Measurements from ENCODE around the gene FOXC1.

The FOXC1 gene

DNA sequence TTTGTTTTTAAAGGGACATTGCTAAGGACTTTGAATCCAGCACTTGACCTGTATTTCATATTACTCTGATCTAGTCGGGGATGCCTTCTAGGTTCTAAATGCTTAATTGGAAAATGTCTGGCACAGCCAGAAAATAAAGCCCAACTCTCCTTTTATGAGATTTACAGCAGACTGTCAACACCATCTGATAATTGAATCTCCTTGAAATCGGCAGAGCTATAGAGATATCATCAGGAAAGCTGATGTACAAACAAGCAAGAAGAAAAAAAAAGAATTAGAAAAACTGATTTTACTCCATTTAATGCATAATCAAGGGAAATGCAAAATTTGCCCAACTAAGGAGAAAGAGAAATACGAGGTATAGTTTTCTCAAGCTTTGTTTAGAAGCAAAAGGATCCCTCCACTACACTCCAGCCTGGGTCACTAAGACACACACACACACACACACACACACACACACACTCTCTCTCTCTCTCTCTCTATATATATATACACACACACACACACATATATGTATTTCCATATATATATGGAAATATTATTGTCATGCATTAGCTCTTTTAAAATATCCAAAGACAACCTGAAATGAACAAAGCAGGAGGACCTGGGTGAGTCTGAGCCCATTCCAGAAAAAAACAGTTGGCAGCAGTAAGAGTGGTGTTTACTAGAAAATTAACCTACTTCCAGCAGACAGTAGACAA is 9.5 kb upstream of the FOXC1 start:
- DNase-seq: no peak

DNA sequence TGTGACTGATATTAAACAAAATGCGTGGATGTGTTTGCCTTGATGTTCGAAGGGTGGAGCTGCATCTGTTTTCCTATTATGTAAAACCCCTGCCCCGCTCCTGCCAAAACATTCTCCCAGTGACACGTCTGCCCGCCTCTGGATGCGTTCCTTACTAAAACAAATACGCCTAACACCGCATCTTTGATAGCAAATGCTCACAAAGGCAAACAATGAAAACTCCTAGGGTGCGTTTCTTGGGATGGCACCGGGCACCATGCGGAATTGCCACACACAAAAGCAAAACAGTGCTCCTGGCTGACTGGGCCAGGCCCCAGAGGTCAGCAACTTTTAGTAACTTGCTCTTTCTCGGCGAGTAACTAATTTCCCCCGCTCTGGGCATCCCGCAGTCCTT is 9.0 kb upstream of the FOXC1 start:
- no peak for DNase-seq

DNA sequence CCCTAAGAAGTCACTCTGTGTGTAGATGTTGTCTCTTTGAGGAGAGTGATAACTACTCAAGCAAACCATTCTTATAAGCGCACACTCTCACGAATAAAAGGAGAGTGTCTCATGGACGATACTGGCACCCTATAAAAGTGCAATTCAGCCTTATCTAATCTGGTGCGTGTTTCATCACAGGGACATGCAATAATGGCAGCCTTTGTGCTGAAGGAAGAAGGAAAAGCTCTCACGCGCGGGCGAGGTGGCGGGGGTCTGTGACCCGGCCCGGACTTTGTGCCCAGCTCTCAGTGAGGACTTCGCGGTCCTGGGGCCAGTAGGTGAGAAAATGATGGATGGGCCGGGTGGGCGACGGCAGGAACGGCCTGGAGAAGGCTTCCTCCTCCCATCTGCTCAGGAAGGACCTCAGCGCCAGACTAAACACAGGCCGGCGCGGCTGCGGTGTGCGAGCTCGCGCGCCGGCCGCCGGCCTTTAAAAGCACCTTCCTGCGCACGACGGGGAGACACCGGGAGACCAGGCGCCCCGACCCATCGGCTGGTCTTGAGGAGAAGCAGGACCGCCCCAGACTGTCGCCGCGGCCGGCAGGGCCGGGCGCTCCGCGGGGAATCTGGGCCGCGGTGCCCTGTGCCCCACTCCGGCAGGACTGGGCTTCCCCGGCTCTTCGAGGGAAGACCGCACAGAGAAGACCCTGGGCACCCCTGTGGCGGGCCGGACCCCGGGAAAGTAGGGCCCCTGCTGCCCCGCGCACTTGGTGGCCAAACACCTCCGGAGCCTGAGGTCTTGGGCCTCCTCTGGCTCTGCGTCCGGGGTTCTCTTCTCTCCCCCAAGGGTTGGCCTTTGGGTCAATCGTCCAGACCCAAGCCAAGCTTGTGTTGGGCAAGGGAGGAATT is 8.3 kb upstream of the FOXC1 start:
- DNase-seq: no peak

DNA sequence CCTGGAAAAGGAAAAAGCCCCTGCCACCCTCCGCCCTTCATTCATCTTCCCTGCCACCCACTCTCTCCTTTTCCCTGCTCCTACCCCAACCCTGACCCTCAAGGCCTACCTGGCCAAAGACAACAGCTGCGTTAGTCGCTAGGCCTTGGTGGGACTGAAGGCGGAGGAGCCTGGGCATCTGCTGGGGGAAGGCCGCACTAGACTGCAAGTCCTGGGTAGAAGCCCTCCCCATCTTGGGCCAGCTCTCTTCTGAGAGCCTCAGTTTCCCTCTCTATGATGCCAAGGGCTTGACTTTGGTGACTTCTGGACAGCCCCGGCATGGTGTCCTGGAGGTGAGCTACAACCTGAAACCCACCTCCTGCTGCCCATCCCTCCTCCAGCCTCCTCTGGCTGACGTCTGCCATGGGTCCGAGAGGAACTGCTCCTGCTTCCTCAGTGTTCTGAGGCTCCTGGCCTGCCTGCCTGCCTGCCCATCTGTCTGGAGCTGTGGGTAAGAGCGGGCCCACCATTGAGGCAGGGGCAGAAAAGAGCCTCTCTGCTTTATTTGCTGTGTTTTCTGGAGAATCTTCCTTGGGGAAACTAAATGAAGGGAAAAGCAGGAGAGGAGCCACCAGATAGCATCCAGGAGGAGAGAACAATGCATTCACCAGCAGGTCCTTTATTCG is 7.5 kb upstream of the FOXC1 start:
- no peak for DNase-seq

DNA sequence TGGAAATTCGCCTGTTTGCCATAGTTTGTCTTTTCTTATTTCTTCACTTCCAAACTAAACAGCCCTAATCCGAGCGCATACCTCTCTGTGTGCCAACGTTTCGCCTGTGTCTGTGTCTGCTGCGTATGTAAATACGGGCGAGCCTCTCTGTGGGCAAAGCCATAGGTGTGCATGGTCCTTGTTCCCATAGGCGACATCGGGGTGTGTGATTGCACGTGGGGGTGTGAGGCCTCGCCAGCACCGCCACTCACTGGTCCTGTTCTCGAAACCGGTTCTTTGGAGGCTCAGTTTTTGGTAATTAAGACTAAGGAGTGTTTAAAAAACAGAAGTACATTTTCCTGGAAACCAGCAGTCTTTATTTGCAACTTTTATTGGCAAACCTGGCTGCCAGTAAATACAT is 6.0 kb upstream of the FOXC1 start:
- DNase-seq: no peak

DNA sequence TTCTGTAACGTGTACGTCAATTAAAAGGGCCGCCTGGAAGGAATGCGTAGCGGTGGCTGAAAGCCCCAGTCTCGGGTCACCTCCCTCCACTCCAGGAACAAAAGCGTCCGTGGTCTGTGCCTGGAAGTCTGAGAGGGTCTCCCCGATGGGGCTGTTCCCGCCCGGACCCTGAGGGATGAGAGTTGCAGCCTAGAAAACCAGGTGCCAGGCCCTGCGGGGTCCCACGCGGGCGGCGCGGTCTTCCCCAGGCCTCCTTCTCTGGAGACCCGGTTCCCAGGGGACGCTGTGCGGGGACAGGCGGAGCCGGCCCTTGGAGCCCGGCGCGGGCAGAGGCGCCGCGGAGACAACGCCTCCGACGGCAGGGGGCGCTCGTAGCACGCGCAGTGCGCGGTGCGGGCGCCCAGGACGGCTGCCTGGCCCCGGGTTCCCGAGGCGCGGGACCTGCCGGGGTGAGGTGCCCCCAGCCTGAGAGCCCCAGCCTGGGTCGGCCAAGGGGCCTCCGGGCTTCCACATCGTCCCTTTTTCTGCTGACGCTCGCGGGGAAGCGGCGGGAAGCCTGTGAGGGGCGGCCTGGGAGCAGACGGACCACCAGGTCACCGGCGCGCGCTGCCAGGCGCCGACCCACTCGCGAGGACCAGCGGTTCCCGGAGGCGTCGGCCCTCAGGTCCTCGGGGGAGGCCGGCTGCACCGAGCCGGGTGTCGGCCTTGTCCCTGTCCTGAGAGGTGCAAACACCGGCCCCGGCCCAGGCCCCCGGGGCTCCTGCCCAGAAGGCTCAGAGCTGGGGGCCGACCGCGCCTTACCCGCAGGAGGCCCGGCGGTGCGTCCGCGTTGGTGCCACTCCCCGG is 5.3 kb upstream of the FOXC1 start:
- peak in 1 of 2 donors; percentile 48 for DNase-seq

DNA sequence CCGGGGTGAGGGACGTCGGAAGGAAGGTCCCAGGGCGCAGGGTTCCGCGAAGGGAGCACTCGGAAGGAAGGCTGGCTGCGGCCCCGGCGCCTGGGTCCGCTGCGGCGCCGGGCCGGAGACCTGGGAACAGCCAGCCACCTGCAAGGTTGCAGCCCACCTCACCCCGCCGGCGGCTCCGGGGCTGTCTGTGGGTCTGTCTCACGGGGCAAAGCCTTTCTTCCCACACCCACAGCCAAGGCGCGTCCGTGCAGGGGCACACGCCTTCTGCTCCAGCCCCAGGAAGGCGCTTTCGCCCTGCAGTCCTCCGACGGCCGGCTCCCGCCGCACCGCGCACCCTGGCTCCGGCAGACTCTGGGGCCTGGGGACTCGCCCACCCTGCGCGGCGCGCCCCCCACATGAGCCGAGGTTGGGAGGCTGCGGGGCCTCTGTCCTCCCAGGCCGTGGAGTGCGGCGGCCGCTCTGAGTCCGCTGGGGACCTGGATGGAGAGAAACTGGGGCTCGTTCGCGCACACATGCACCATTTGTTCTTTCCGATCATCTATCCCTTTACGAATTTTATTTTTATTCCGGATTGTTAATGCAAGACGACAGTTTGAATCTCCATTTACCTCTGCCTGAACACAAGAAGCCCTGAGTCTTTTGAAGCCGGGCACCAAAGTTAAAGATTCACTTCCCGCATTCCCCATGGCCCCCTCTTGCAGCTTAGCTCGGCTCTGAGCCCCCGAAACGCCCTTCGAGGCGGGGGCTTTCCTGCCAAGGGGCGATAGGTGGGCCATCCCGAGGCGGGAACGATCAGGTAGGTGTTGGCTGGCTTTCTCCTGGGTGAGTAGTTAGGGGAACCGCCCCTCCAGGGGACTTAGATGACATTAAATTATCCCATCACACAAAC is 4.5 kb upstream of the FOXC1 start:
- DNase-seq: no peak

DNA sequence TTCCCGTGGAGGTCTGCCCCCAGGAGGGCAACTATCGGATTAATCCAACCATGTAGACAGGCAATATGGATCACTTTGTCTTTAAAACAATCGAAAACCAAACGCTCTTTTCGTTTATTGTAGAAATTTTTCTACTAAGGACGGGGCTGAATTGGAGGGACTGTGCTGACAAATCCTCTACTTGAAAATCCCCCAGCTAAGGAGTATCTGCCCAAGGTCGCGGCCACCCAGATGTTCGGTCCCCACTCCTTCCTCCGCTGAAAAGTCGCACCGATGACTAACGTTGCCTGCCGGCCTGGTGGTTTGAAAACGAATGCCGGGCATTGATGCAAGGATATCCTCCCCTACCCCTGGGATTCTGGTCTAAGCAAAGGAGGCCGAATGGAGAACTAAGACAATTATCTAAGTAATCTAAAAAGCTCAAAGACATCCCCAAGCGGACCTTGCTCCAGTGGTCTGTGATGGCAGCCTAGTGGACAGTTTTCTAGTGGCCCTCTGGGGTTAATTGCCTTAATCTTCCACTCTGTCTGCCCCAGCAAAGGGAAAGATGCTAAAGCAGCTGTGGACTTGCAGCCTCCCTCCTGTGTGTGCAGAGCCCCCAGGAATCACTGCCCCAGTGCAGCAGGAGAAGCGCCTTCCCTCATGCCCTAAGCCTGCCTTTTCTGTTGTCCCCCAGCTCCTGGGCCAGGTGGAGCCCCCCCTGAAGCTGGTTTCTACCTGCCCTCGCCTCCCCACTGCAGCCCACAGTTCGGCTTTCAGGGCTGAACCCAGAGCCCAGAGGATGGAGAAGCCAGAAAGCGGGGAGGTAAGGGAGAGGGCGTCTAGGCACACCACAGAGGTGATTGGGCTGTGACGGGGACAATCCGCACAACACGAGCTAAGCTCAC is 3.6 kb upstream of the FOXC1 start:
- DNase-seq: no peak

DNA sequence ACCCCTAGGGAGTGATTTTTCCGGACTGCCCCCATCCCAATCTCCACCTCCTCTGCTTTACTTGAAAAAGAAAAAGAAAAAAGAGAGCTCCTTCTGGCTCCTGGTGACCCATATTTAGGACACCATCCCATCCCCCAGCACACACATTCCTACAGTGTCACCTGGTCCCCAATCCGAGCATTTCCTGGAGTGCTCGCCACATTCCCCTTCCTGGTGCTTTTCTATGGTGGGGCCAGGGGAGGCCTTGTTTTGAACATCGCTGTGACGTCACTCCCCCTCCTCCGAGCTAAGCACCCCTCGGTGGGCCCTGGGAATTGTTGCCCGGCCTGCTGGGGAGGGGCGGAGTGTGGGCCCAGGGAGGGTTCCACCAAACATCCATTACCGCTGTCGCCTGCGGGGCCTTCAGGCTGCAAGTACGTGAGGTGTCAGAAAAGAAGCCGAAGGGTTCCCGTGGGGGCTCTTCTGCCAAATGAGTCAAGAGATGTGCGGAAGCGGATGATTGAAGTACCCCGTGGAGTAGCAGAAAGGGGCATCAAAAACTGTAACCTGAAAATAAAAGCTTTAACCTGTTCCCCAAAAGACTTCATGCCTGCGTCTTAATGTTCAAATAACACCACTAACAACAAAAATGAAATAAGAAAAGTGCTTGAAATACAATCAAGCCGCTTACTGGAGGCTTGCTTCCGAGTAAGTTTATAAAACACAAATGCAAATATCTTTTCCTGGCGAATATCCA is 2.8 kb upstream of the FOXC1 start:
- DNase-seq: no peak

DNA sequence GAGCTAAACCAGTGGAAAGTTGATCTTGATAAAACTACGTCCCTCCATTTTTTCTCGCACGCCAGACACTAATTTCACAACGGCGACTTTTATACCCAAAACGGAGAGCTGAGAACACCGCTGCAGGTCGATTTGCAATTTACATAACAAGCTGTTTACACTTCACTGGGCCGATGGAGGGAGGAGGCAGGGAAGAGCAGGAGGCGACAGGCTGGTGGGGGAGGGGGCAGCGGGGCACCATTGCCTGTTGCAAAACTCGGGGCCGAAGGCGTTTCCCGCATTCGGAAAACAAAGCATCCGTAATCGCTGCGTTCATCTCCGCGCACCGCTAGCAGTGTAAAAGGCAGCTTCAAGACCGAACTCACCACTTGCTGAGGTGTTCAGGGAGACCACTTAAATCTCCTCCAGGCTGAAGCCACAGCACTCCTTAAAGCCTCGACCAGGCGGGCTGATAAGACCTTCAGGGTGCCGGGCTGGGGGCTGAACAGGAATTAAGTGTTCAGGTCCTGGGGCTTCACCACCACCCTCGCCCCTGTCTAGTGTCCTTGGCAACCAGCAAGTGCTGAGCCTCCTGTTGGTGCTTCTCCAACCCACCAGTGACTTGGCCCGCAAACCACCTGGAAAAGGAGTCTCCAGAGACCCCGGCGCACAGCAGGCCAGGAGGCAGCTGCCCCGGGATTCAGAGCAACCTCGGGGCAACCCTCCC is 2.0 kb upstream of the FOXC1 start:
- DNase-seq: no peak

DNA sequence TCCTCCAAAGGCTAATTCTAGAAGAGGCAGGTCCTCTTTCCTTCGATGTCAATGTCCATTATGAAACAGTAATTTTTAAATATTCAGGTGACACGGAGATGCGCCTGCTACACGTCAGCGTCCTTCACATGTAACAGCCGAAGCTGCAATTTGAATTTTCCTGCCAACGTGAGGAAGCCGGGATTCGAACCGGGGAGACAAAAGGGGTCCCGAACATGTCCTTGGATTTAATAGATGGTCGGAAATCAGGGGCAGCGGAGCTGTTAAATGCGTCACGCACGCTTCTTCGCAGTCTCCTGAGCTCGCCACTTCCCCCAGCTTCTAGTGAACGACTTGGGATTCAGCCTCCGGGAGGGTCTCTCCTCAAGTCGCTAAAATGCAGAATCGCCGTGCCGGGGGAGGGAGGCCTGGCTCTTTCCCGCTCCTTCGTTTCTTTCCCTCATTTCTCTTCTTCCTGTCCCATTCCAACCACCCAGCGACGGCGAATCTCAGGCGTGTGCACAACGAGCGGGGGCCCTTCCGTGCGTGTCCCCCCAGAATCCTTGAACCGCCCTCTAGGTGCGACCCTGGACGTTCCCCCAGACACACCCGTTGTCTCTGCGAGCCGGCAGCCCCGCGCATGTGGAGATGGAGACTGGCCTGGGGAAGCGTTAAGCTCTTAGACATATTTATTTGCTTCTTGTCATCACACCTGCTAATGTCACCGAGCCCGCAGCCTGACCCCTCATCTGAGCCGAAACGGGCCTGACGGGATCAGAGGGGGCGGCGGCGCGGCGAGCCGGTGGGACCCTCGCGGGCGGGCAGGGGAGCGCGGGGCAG is 1.3 kb upstream of the FOXC1 start:
- DNase-seq: no peak

DNA sequence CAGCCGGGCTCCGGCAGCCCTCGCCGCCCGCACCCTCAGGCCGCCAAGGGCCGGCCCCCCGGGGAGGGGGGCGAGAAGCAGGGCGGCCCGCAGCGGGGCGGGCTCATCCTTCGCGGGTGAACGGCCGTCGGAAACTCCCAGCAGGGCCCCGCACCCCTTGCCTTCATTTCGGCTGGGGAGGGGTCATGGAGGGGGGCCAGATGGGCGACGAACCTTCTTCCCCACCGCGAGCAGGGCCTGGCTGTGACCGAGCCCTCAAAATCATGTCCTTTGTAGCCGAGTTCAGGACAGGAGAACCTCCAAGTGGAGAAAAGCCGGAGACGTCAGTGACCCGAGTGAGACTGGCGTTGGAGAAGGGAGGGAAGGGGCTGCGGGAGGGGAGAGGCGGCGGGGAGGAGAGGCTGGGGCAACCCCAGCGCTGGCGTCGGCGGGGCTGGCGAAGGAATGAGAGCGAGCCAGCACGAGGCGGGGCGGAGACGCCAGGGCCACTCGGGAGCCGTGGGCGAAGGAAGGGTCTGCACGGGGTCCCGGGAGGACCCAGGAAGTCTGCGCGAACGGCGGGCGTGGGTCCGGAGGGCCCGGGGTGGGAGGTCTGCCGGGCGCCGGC is 571 bp upstream of the FOXC1 start:
- DNase-seq: no peak

DNA sequence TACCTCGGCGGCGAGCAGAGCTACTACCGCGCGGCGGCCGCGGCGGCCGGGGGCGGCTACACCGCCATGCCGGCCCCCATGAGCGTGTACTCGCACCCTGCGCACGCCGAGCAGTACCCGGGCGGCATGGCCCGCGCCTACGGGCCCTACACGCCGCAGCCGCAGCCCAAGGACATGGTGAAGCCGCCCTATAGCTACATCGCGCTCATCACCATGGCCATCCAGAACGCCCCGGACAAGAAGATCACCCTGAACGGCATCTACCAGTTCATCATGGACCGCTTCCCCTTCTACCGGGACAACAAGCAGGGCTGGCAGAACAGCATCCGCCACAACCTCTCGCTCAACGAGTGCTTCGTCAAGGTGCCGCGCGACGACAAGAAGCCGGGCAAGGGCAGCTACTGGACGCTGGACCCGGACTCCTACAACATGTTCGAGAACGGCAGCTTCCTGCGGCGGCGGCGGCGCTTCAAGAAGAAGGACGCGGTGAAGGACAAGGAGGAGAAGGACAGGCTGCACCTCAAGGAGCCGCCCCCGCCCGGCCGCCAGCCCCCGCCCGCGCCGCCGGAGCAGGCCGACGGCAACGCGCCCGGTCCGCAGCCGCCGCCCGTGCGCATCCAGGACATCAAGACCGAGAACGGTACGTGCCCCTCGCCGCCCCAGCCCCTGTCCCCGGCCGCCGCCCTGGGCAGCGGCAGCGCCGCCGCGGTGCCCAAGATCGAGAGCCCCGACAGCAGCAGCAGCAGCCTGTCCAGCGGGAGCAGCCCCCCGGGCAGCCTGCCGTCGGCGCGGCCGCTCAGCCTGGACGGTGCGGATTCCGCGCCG is 994 bp downstream of the FOXC1 start:
- DNase-seq: no peak

DNA sequence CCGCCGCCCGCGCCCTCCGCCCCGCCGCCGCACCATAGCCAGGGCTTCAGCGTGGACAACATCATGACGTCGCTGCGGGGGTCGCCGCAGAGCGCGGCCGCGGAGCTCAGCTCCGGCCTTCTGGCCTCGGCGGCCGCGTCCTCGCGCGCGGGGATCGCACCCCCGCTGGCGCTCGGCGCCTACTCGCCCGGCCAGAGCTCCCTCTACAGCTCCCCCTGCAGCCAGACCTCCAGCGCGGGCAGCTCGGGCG is 1.5 kb downstream of the FOXC1 start:
- DNase-seq: no peak

DNA sequence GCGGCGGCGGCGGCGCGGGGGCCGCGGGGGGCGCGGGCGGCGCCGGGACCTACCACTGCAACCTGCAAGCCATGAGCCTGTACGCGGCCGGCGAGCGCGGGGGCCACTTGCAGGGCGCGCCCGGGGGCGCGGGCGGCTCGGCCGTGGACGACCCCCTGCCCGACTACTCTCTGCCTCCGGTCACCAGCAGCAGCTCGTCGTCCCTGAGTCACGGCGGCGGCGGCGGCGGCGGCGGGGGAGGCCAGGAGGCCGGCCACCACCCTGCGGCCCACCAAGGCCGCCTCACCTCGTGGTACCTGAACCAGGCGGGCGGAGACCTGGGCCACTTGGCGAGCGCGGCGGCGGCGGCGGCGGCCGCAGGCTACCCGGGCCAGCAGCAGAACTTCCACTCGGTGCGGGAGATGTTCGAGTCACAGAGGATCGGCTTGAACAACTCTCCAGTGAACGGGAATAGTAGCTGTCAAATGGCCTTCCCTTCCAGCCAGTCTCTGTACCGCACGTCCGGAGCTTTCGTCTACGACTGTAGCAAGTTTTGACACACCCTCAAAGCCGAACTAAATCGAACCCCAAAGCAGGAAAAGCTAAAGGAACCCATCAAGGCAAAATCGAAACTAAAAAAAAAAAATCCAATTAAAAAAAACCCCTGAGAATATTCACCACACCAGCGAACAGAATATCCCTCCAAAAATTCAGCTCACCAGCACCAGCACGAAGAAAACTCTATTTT is 2.0 kb downstream of the FOXC1 start:
- no peak for DNase-seq

DNA sequence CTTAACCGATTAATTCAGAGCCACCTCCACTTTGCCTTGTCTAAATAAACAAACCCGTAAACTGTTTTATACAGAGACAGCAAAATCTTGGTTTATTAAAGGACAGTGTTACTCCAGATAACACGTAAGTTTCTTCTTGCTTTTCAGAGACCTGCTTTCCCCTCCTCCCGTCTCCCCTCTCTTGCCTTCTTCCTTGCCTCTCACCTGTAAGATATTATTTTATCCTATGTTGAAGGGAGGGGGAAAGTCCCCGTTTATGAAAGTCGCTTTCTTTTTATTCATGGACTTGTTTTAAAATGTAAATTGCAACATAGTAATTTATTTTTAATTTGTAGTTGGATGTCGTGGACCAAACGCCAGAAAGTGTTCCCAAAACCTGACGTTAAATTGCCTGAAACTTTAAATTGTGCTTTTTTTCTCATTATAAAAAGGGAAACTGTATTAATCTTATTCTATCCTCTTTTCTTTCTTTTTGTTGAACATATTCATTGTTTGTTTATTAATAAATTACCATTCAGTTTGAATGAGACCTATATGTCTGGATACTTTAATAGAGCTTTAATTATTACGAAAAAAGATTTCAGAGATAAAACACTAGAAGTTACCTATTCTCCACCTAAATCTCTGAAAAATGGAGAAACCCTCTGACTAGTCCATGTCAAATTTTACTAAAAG is 2.7 kb downstream of the FOXC1 start:
- no peak for DNase-seq

Measured in hippocampal formation (tissue), 2 donors.